ENCODE data around the gene ACACA.

Gene ACACA

GRCh38 chr17:37062021-37062420 is 344.6 kb downstream of the ACACA start:
- Histone ChIP-seq H3K9ac (ENCODE audit: low read length) (no peak overlapping the region), H3K9me2 (replicated peaks; ENCODE audit: insufficient read depth, low read length) (no peaks in the 10 kb centered on the region), H3K9me3 (replicated peaks; ENCODE audit: insufficient read depth, low read length) (no peaks in the 10 kb centered on the region), H3K4me3 (ENCODE audit: low read length) (no peak overlapping the region), H3K27ac (ENCODE audit: low read length) (no peak overlapping the region), H4K20me1 (ENCODE audit: insufficient read depth, low read length) (no peaks in the 10 kb centered on the region), H3K4me2 (ENCODE audit: low read depth, low read length) (no peak overlapping the region), H3K79me2 (ENCODE audit: low read length) (no peaks in the 10 kb centered on the region), H3F3A (ENCODE audit: insufficient read depth, low read length) (no peaks in the 10 kb centered on the region), H2AFZ (ENCODE audit: low read length) (no peak overlapping the region), H3K4me1 (ENCODE audit: low read length) (no peaks in the 10 kb centered on the region), H3K36me3 (replicated peaks; ENCODE audit: insufficient read depth, low read length) (no peaks in the 10 kb centered on the region), H3K27me3 (replicated peaks; ENCODE audit: insufficient read depth, low read length) (no peaks in the 10 kb centered on the region)
- no peak for TF ChIP-seq EZH2 (optimal IDR thresholded peaks at IDR 0.05; ENCODE audit: low read depth, low read length)
- TF ChIP-seq EZH2phosphoT487 (IDR thresholded peaks at IDR 0.05; ENCODE audit: low read length), result no peak
- TF ChIP-seq, protein P1, sequence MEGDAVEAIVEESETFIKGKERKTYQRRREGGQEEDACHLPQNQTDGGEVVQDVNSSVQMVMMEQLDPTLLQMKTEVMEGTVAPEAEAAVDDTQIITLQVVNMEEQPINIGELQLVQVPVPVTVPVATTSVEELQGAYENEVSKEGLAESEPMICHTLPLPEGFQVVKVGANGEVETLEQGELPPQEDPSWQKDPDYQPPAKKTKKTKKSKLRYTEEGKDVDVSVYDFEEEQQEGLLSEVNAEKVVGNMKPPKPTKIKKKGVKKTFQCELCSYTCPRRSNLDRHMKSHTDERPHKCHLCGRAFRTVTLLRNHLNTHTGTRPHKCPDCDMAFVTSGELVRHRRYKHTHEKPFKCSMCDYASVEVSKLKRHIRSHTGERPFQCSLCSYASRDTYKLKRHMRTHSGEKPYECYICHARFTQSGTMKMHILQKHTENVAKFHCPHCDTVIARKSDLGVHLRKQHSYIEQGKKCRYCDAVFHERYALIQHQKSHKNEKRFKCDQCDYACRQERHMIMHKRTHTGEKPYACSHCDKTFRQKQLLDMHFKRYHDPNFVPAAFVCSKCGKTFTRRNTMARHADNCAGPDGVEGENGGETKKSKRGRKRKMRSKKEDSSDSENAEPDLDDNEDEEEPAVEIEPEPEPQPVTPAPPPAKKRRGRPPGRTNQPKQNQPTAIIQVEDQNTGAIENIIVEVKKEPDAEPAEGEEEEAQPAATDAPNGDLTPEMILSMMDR (IDR thresholded peaks at IDR 0.05; ENCODE audit: low read length), result no peak
- no peak for DNase-seq

DNA sequence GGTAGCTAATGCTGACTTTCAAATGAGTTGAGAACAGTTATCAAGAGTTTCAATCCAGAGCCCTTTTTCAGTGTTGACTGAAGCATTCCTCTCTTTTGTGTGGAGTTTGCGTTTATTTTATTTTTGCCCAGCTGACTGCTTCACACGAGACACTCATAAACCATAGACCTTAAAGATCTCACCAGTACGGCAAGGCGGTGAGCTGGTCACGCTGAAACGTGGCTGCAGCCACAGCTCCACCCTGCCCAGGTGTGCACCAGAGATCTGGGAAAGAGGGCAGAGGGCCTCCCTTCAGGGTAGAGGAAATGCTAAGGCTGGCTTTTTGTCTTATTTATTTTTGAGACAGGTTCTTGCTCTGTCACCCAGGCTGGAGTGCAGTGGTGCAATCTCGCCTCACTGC is 345.7 kb downstream of the ACACA start:
- H3K4me2 ChIP-seq (ENCODE audit: low read depth, low read length), result no peak overlapping the region

DNA sequence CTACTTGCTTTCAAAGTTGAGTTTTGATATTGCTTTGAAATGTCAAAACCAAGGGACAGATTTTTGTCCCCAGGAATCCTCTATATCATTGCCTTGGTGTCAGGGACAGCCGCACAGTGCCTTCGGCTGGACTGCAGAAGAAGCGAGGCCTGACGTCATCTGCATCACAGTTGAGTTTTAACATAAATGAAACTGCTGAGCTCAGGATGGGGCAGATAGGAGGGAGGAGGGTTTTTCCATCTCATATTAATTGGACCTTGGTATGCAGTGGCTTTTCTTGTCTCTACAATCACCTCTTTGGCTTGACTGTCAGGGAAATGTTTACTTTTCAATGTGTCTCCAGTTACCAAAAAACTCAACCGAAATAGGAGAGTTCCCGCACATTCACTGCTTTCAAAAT is 346.5 kb downstream of the ACACA start:
- no peaks in the 10 kb centered on the region for H3K9me3 ChIP-seq (replicated peaks; ENCODE audit: insufficient read depth, low read length)
- no peak for DNase-seq
- H3F3A ChIP-seq (ENCODE audit: insufficient read depth, low read length), result no peaks in the 10 kb centered on the region
- no peaks in the 10 kb centered on the region for H3K27me3 ChIP-seq (replicated peaks; ENCODE audit: insufficient read depth, low read length)
- no peak overlapping the region for H3K4me2 ChIP-seq (ENCODE audit: low read depth, low read length)
- H3K4me1 ChIP-seq (ENCODE audit: low read length), result no peaks in the 10 kb centered on the region
- H3K9me2 ChIP-seq (replicated peaks; ENCODE audit: insufficient read depth, low read length), result no peaks in the 10 kb centered on the region
- H3K9ac ChIP-seq (ENCODE audit: low read length), result no peak overlapping the region
- no peaks in the 10 kb centered on the region for H4K20me1 ChIP-seq (ENCODE audit: insufficient read depth, low read length)
- no peak overlapping the region for H3K27ac ChIP-seq (ENCODE audit: low read length)
- H3K4me3 ChIP-seq (ENCODE audit: low read length), result no peak overlapping the region
- H3K79me2 ChIP-seq (ENCODE audit: low read length), result no peaks in the 10 kb centered on the region
- TF ChIP-seq EZH2 (optimal IDR thresholded peaks at IDR 0.05; ENCODE audit: low read depth, low read length) (no peak), EZH2phosphoT487 (IDR thresholded peaks at IDR 0.05; ENCODE audit: low read length) (no peak)
- TF ChIP-seq, protein P1 (IDR thresholded peaks at IDR 0.05; ENCODE audit: low read length), result no peak
- no peak overlapping the region for H2AFZ ChIP-seq (ENCODE audit: low read length)
- H3K36me3 ChIP-seq (replicated peaks; ENCODE audit: insufficient read depth, low read length), result no peaks in the 10 kb centered on the region

More for the DNA sequence above, 345.7 kb downstream of the ACACA start:
- H2AFZ ChIP-seq (ENCODE audit: low read length), result no peak overlapping the region
- no peaks in the 10 kb centered on the region for H3K79me2 ChIP-seq (ENCODE audit: low read length)
- no peaks in the 10 kb centered on the region for H3K27me3 ChIP-seq (replicated peaks; ENCODE audit: insufficient read depth, low read length)
- no peaks in the 10 kb centered on the region for H3K36me3 ChIP-seq (replicated peaks; ENCODE audit: insufficient read depth, low read length)
- H4K20me1 ChIP-seq (ENCODE audit: insufficient read depth, low read length), result no peaks in the 10 kb centered on the region
- no peaks in the 10 kb centered on the region for H3F3A ChIP-seq (ENCODE audit: insufficient read depth, low read length)
- no peaks in the 10 kb centered on the region for H3K4me1 ChIP-seq (ENCODE audit: low read length)
- TF ChIP-seq EZH2phosphoT487 (IDR thresholded peaks at IDR 0.05; ENCODE audit: low read length), result no peak
- no peak for TF ChIP-seq EZH2 (optimal IDR thresholded peaks at IDR 0.05; ENCODE audit: low read depth, low read length)
- TF ChIP-seq, protein P1 (IDR thresholded peaks at IDR 0.05; ENCODE audit: low read length), result no peak
- no peaks in the 10 kb centered on the region for H3K9me2 ChIP-seq (replicated peaks; ENCODE audit: insufficient read depth, low read length)
- H3K9ac ChIP-seq (ENCODE audit: low read length), result no peak overlapping the region
- no peak for DNase-seq
- no peak overlapping the region for H3K4me3 ChIP-seq (ENCODE audit: low read length)
- no peaks in the 10 kb centered on the region for H3K9me3 ChIP-seq (replicated peaks; ENCODE audit: insufficient read depth, low read length)
- H3K27ac ChIP-seq (ENCODE audit: low read length), result no peak overlapping the region

All from MM.1S (cell line).